ENCODE results near the gene PRKCH.
A peak's percentile ranks its signal among the peaks of the same experiment; 100 is the strongest.

PRKCH gene

GRCh38 chr14:61499991-61500390, 178.6 kb downstream of the PRKCH start:
- H3K27ac ChIP-seq (ENCODE audit: low read depth, low read length, severe bottlenecking) = no peak overlapping the region
- H3K4me1 ChIP-seq (ENCODE audit: control insufficient read depth, insufficient read depth, low read length, poor library complexity, severe bottlenecking) = peaks cover 13% of the 10 kb centered on the region
- WGBS, 2 experiments (ENCODE audit: insufficient coverage in 2 of 2) = 96 to 100% methylated on average over 1 to 6 of the region's 7 CpGs
- no peak overlapping the region for H3K4me3 ChIP-seq (ENCODE audit: extremely low read depth, insufficient read depth, low read length, poor library complexity, severe bottlenecking)
- peaks cover 8% of the 10 kb centered on the region for H3K36me3 ChIP-seq (ENCODE audit: control insufficient read depth, insufficient read depth, low read length)
- no peaks in the 10 kb centered on the region for H3K9me3 ChIP-seq (ENCODE audit: control insufficient read depth, low read length)

GRCh38 chr14:61501714-61502458, 180.5 kb downstream of the PRKCH start:
- Histone ChIP-seq H3K4me1 (ENCODE audit: control insufficient read depth, insufficient read depth, low read length, poor library complexity, severe bottlenecking) (peaks cover 27% of the 10 kb centered on the region), H3K27ac (ENCODE audit: low read depth, low read length, severe bottlenecking) (no peak overlapping the region), H3K9me3 (ENCODE audit: control insufficient read depth, low read length) (no peaks in the 10 kb centered on the region), H3K36me3 (ENCODE audit: control insufficient read depth, insufficient read depth, low read length) (no peaks in the 10 kb centered on the region), H3K4me3 (ENCODE audit: extremely low read depth, insufficient read depth, low read length, poor library complexity, severe bottlenecking) (no peak overlapping the region)
- WGBS, 2 experiments (ENCODE audit: insufficient coverage in 2 of 2) = 69 to 89% methylated on average over 4 to 5 of the region's 6 CpGs

- H3K9me3 ChIP-seq (ENCODE audit: control insufficient read depth, low read length) = no peaks in the 10 kb centered on the region
- H3K4me3 ChIP-seq (ENCODE audit: extremely low read depth, insufficient read depth, low read length, poor library complexity, severe bottlenecking) = no peak overlapping the region
- H3K36me3 ChIP-seq (ENCODE audit: control insufficient read depth, insufficient read depth, low read length) = no peaks in the 10 kb centered on the region
- peaks cover 27% of the 10 kb centered on the region for H3K4me1 ChIP-seq (ENCODE audit: control insufficient read depth, insufficient read depth, low read length, poor library complexity, severe bottlenecking)
- WGBS, 2 experiments (ENCODE audit: insufficient coverage in 2 of 2) = 44 to 58% methylated on average over 2 to 5 of the region's 7 CpGs
- no peak overlapping the region for H3K27ac ChIP-seq (ENCODE audit: low read depth, low read length, severe bottlenecking)
These were observed 181.2 kb downstream of the PRKCH start for GRCh38 chr14:61502459-61503093.

- Histone ChIP-seq H3K9me3 (ENCODE audit: control insufficient read depth, low read length) (no peaks in the 10 kb centered on the region), H3K4me3 (ENCODE audit: extremely low read depth, insufficient read depth, low read length, poor library complexity, severe bottlenecking) (no peak overlapping the region), H3K36me3 (ENCODE audit: control insufficient read depth, insufficient read depth, low read length) (no peaks in the 10 kb centered on the region), H3K4me1 (ENCODE audit: control insufficient read depth, insufficient read depth, low read length, poor library complexity, severe bottlenecking) (peaks cover 27% of the 10 kb centered on the region), H3K27ac (ENCODE audit: low read depth, low read length, severe bottlenecking) (no peak overlapping the region)
- WGBS, 2 experiments (ENCODE audit: insufficient coverage in 2 of 2) = 86 to 93% methylated on average over 6 to 7 of the region's 7 CpGs
These were observed 181.9 kb downstream of the PRKCH start for GRCh38 chr14:61503167-61503801.

GRCh38 chr14:61504901-61505300, 183.5 kb downstream of the PRKCH start:
- H3K4me1 ChIP-seq (ENCODE audit: control insufficient read depth, insufficient read depth, low read length, poor library complexity, severe bottlenecking) = peaks cover 27% of the 10 kb centered on the region
- no peaks in the 10 kb centered on the region for H3K36me3 ChIP-seq (ENCODE audit: control insufficient read depth, insufficient read depth, low read length)
- no peak overlapping the region for H3K4me3 ChIP-seq (ENCODE audit: extremely low read depth, insufficient read depth, low read length, poor library complexity, severe bottlenecking)
- no peak overlapping the region for H3K27ac ChIP-seq (ENCODE audit: low read depth, low read length, severe bottlenecking)
- 100% methylated on average over 1 to 2 of the region's 2 CpGs for WGBS, 2 experiments (ENCODE audit: insufficient coverage in 2 of 2)
- no peaks in the 10 kb centered on the region for H3K9me3 ChIP-seq (ENCODE audit: control insufficient read depth, low read length)

- no peak overlapping the region for H3K4me3 ChIP-seq (ENCODE audit: extremely low read depth, insufficient read depth, low read length, poor library complexity, severe bottlenecking)
- H3K9me3 ChIP-seq (ENCODE audit: control insufficient read depth, low read length) = no peaks in the 10 kb centered on the region
- no peaks in the 10 kb centered on the region for H3K36me3 ChIP-seq (ENCODE audit: control insufficient read depth, insufficient read depth, low read length)
- WGBS, 2 experiments (ENCODE audit: insufficient coverage in 2 of 2) = 78 to 80% methylated on average over 7 of the region's 9 CpGs
- H3K4me1 ChIP-seq (ENCODE audit: control insufficient read depth, insufficient read depth, low read length, poor library complexity, severe bottlenecking) = peaks cover 27% of the 10 kb centered on the region
- H3K27ac ChIP-seq (ENCODE audit: low read depth, low read length, severe bottlenecking) = peak overlapping the region; percentile 55
These were observed 184.7 kb downstream of the PRKCH start for GRCh38 chr14:61505815-61506809.

- Histone ChIP-seq H3K4me1 (ENCODE audit: control insufficient read depth, insufficient read depth, low read length, poor library complexity, severe bottlenecking) (peaks cover 17% of the 10 kb centered on the region), H3K36me3 (ENCODE audit: control insufficient read depth, insufficient read depth, low read length) (no peaks in the 10 kb centered on the region), H3K9me3 (ENCODE audit: control insufficient read depth, low read length) (no peaks in the 10 kb centered on the region), H3K27ac (ENCODE audit: low read depth, low read length, severe bottlenecking) (no peak overlapping the region), H3K4me3 (ENCODE audit: extremely low read depth, insufficient read depth, low read length, poor library complexity, severe bottlenecking) (no peak overlapping the region)
- 0% methylated on average over 1 of the region's 2 CpGs; no CpG with 5 or more reads in 1 of the 2 experiments for WGBS, 2 experiments (ENCODE audit: insufficient coverage in 2 of 2)
These were observed 187.1 kb downstream of the PRKCH start for GRCh38 chr14:61508526-61508925.

GRCh38 chr14:61510736-61511557, 189.6 kb downstream of the PRKCH start:
- 96 to 100% methylated on average over 4 to 5 of the region's 6 CpGs for WGBS, 2 experiments (ENCODE audit: insufficient coverage in 2 of 2)
- Histone ChIP-seq H3K9me3 (ENCODE audit: control insufficient read depth, low read length) (no peaks in the 10 kb centered on the region), H3K36me3 (ENCODE audit: control insufficient read depth, insufficient read depth, low read length) (no peaks in the 10 kb centered on the region), H3K27ac (ENCODE audit: low read depth, low read length, severe bottlenecking) (no peak overlapping the region), H3K4me1 (ENCODE audit: control insufficient read depth, insufficient read depth, low read length, poor library complexity, severe bottlenecking) (peaks cover 8% of the 10 kb centered on the region), H3K4me3 (ENCODE audit: extremely low read depth, insufficient read depth, low read length, poor library complexity, severe bottlenecking) (no peak overlapping the region)

GRCh38 chr14:61511558-61511948, 190.2 kb downstream of the PRKCH start:
- H3K9me3 ChIP-seq (ENCODE audit: control insufficient read depth, low read length) = no peaks in the 10 kb centered on the region

More at GRCh38 chr14:61511558-61511948, 190.2 kb downstream of the PRKCH start:
- no peak overlapping the region for H3K27ac ChIP-seq (ENCODE audit: low read depth, low read length, severe bottlenecking)
- H3K4me1 ChIP-seq (ENCODE audit: control insufficient read depth, insufficient read depth, low read length, poor library complexity, severe bottlenecking) = peaks cover 1% of the 10 kb centered on the region
- 83 to 100% methylated on average over 2 to 5 of the region's 6 CpGs for WGBS, 2 experiments (ENCODE audit: insufficient coverage in 2 of 2)
- H3K36me3 ChIP-seq (ENCODE audit: control insufficient read depth, insufficient read depth, low read length) = no peaks in the 10 kb centered on the region
- no peak overlapping the region for H3K4me3 ChIP-seq (ENCODE audit: extremely low read depth, insufficient read depth, low read length, poor library complexity, severe bottlenecking)

Data from mesodermal cell (in vitro differentiated cells).